Measurements from ENCODE around the gene TPST2. TPM values are rescaled to one million over a fixed set of nuclear protein-coding genes. Genes with fewer than 3 reads are reported as not detected.
A peak's percentile ranks its signal among the peaks of the same experiment; 100 is the strongest.

TPST2 gene
- total RNA-seq, 1 experiment from 2014 or later: 11.8 TPM

GRCh38 chr22:26482161-26482560, 107.8 kb downstream of the TPST2 start:
- Histone ChIP-seq H3K27me3 (ENCODE audit: insufficient read depth, low read length) (no peaks in the 10 kb centered on the region), H3K36me3 (ENCODE audit: control insufficient read depth in 1 of 2, insufficient read depth in 2 of 2, low read length in 2 of 2) (peaks cover 6 to 13% of the 10 kb centered on the region in 2 experiments; a peak in 3 of 4 replicates), H3K9me2 (ENCODE audit: insufficient read depth) (no peaks in the 10 kb centered on the region), H3K4me1 (ENCODE audit: control insufficient read depth in 1 of 2, insufficient read depth in 2 of 2, low read length in 2 of 2) (peaks cover 10 to 15% of the 10 kb centered on the region in 2 experiments), H2AFZ (ENCODE audit: low read depth, low read length, poor library complexity, severe bottlenecking) (no peak overlapping the region), H4K20me1 (ENCODE audit: insufficient read depth) (no peaks in the 10 kb centered on the region), H3K9ac (ENCODE audit: low read length) (peak overlapping the region; percentile 93; the same call in 1 of the 2 replicates), H3K79me2 (ENCODE audit: insufficient read depth, low read length) (peaks cover 68% of the 10 kb centered on the region), H3K27ac (ENCODE audit: low read depth, low read length) (no peak overlapping the region), H3K4me2 (ENCODE audit: low read length) (peak overlapping the region; percentile 79; the same call in 1 of the 2 replicates), H3K9me3 (ENCODE audit: control insufficient read depth in 1 of 2, insufficient read depth in 1 of 2, low read depth in 1 of 2, low read length in 2 of 2) (no peaks in the 10 kb centered on the region), H3K4me3 (replicated peaks in 1 of 2; ENCODE audit: low read depth in 1 of 2, low read length in 2 of 2) (no peak overlapping the region; a peak in 1 of 4 replicates)
- no peak for ATAC-seq
- no peak for TF ChIP-seq CTCF (IDR thresholded peaks at IDR 0.05 in 2 of 3, conservative IDR thresholded peaks at IDR 0.05 in 1 of 3; ENCODE audit: borderline replicate concordance in 1 of 3, insufficient read depth in 1 of 3, low read depth in 2 of 3, low read length in 2 of 3)
- DNase-seq (ENCODE audit: low read depth, low spot score): no peak
- ChIA-PET RAD21 (ENCODE audit: low non-redundant PET in 1 of 2, low total read pairs in 2 of 2, uncharacterized antibody in 2 of 2, unreplicated experiment in 2 of 2) (no interaction called here), CTCF (no interaction called here), POLR2A (no interaction called here)
- intact Hi-C loops (cut with micrococcal nuclease): no loop called here
- BruUV-seq (replicated peaks): no TSS peak

GRCh38 chr22:26481694-26482093, 108.2 kb downstream of the TPST2 start:
- no peak overlapping the region for H3K4me2 ChIP-seq (ENCODE audit: low read length)

More at GRCh38 chr22:26481694-26482093, 108.2 kb downstream of the TPST2 start:
- intact Hi-C loops (cut with micrococcal nuclease): no loop called here
- no peak for TF ChIP-seq REST (IDR thresholded peaks at IDR 0.05; ENCODE audit: low read depth)
- no peak for TF ChIP-seq ZNF274 (IDR thresholded peaks at IDR 0.05; ENCODE audit: low read depth, low read length)
- TF ChIP-seq EZH2 (IDR thresholded peaks at IDR 0.05): no peak
- TF ChIP-seq SRF (IDR thresholded peaks at IDR 0.05; ENCODE audit: low read depth): no peak
- TF ChIP-seq EGR1 (IDR thresholded peaks at IDR 0.05; ENCODE audit: low read depth): no peak
- RAD21 ChIA-PET (ENCODE audit: low non-redundant PET in 1 of 2, low total read pairs in 2 of 2, uncharacterized antibody in 2 of 2, unreplicated experiment in 2 of 2): no interaction called here
- peaks cover 10 to 15% of the 10 kb centered on the region in 2 experiments for H3K4me1 ChIP-seq (ENCODE audit: control insufficient read depth in 1 of 2, insufficient read depth in 2 of 2, low read length in 2 of 2)
- POLR2A ChIA-PET: no interaction called here
- CTCF ChIA-PET: no interaction called here
- BruUV-seq (replicated peaks): no TSS peak
- no peaks in the 10 kb centered on the region for H3K9me3 ChIP-seq (ENCODE audit: control insufficient read depth in 1 of 2, insufficient read depth in 1 of 2, low read depth in 1 of 2, low read length in 2 of 2)
- H3K27ac ChIP-seq (ENCODE audit: low read depth, low read length): no peak overlapping the region
- ATAC-seq (no peak), DNase-seq (ENCODE audit: low read depth, low spot score) (no peak)
- peaks cover 63% of the 10 kb centered on the region for H3K79me2 ChIP-seq (ENCODE audit: insufficient read depth, low read length)
- H3K9ac ChIP-seq (ENCODE audit: low read length): no peak overlapping the region
- H2AFZ ChIP-seq (ENCODE audit: low read depth, low read length, poor library complexity, severe bottlenecking): no peak overlapping the region
- no peaks in the 10 kb centered on the region for H3K9me2 ChIP-seq (ENCODE audit: insufficient read depth)
- H3K36me3 ChIP-seq (ENCODE audit: control insufficient read depth in 1 of 2, insufficient read depth in 2 of 2, low read length in 2 of 2): peaks cover 9 to 17% of the 10 kb centered on the region in 2 experiments; a peak in 3 of 4 replicates
- no peak overlapping the region for H3K4me3 ChIP-seq (replicated peaks in 1 of 2; ENCODE audit: low read depth in 1 of 2, low read length in 2 of 2)
- no peaks in the 10 kb centered on the region for H3K27me3 ChIP-seq (ENCODE audit: insufficient read depth, low read length)
- H4K20me1 ChIP-seq (ENCODE audit: insufficient read depth): no peaks in the 10 kb centered on the region

Data from HCT116 (cell line).